ENCODE results near the gene PHF24.

The PHF24 gene

DNA sequence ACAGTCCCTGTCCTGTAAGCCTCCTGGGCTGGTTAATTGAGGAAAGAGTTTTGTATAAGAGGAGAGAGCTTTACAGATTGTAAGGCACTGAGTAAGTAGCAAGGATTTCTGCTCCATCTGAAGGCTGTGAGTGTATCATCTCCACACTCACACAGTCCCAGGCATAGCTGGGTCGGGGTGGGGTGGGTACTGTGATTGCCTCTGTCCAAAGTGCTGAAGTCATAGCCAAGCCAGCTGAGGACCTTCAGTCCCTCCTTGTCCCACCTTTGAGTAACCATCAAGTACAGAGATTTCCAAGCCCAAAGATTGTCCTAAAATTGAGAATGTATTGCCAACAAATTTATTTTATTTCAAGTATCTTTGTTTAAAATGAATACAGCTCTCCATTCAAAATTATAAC, 26.0 kb downstream of the PHF24 start:
- TF ChIP-seq, protein P1, sequence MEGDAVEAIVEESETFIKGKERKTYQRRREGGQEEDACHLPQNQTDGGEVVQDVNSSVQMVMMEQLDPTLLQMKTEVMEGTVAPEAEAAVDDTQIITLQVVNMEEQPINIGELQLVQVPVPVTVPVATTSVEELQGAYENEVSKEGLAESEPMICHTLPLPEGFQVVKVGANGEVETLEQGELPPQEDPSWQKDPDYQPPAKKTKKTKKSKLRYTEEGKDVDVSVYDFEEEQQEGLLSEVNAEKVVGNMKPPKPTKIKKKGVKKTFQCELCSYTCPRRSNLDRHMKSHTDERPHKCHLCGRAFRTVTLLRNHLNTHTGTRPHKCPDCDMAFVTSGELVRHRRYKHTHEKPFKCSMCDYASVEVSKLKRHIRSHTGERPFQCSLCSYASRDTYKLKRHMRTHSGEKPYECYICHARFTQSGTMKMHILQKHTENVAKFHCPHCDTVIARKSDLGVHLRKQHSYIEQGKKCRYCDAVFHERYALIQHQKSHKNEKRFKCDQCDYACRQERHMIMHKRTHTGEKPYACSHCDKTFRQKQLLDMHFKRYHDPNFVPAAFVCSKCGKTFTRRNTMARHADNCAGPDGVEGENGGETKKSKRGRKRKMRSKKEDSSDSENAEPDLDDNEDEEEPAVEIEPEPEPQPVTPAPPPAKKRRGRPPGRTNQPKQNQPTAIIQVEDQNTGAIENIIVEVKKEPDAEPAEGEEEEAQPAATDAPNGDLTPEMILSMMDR (IDR thresholded peaks at IDR 0.05; ENCODE audit: borderline replicate concordance, insufficient read depth, low read depth, low read length): no peak
- H3K4me3 ChIP-seq (ENCODE audit: low read depth, low read length): no peak overlapping the region

DNA sequence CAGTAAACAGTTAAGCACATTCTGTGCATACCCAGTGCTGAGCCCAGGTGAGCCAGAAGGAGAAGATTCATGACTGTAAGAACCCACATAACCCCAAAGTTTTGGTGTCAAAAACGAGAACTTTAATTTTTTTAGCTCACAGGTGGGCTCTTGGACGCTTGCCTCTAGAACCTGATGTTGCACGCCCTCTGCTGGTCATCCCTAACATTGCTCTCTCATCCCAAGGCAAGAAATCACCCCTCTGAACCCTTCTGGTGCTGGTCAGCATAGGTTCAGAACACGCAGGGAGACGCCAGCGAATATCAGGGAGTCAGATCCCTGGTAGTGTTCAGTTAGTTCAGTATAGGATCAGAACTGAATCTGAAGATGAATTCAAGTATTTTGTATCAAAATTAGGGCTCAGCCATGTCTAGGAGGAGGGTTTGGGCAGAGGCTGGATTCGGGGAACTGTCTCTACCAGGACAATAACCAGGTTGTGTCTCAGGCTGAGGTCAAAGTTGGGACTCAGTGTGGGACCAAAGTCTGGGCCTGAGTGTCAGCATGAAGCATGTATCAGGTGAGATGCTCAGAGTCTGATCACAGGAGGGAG, 27.3 kb downstream of the PHF24 start:
- no peak overlapping the region for H3K4me3 ChIP-seq (ENCODE audit: low read depth, low read length)
- TF ChIP-seq, protein P1 (IDR thresholded peaks at IDR 0.05; ENCODE audit: borderline replicate concordance, insufficient read depth, low read depth, low read length): peak; percentile 87

- H3K4me3 ChIP-seq (ENCODE audit: low read depth, low read length): no peak overlapping the region
- TF ChIP-seq, protein P1 (IDR thresholded peaks at IDR 0.05; ENCODE audit: borderline replicate concordance, insufficient read depth, low read depth, low read length): no peak
Observed at GRCh38 chr9:34986540-34987047, 28.5 kb downstream of the PHF24 start.

DNA sequence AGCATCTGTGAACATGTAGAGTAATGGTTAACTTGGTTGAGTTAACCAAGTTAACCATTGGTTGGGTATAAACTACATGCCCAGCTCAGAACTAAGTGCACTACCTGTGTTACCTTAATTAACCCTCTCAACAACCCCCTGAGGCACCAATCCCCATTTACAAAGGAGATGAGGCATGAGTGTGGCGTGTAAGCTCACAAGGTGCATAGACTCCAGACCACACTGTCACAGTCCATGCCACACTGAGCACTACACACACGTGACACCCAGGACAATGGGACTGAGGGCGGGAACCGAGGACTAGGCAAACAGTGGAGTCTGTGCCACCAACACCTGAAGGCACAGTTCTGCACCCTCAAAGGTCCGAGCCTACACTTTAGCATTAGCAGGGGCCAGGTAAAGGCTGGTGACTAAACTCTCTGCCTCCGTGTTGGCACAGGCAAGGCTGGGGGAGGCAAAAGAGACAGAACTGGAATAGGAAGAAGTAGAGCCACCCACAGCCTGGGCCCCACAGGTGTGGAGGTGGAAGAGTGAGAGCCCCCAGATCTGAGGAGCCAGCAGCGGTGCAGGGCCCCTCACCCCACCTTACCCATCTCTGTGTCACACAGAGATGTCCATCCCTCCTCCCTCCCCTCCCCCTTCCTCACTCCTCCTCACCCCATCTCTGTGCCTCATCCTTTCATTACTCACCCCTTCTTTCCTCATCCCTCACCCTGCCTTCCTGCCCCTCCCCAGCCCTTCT, 29.2 kb downstream of the PHF24 start:
- H3K4me3 ChIP-seq (ENCODE audit: low read depth, low read length): no peak overlapping the region
- TF ChIP-seq, protein P1 (IDR thresholded peaks at IDR 0.05; ENCODE audit: borderline replicate concordance, insufficient read depth, low read depth, low read length): no peak

DNA sequence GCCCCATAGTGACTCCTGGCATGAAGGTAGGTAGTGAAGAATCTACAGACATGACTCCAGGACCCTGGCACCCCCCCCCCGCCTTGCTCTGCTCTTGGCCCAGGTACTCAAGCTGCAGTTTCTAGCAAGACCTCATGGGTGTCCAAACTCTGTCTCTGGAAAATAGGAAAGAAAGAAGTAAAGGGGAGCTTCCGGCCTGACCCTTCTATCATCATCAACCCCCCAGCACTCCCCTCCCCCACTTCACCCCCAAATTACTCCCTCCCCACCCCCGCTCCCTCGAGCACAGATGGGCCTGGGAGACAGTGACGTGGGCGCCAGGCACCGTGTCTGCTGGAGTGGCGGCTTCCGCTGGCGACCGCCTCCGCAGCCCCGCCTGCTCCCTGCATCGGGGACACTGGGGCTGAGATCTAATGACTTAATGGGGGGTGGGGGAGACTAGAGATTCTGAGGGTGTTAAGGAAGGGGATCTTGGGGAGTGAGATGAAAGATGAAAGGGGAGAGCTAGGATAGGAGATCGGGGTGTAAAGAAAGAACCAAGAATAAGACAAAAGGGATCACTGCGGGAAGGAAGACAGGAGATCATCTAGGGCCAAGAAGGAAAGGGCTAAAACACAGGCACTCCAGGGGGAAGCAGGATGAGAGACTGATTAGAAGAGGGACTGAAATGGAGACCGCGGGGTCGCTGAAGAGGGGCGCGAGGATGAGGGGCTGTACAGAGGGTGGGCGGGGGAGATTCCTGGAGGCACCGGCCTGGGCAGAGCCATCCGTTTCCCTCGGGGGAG, 30.3 kb downstream of the PHF24 start:
- peak overlapping the region; percentile 75 for H3K4me3 ChIP-seq (ENCODE audit: low read depth, low read length)
- TF ChIP-seq, protein P1 (IDR thresholded peaks at IDR 0.05; ENCODE audit: borderline replicate concordance, insufficient read depth, low read depth, low read length): 0 out of 2 replicates have a peak, but pooled peaks have one; percentile 4

DNA sequence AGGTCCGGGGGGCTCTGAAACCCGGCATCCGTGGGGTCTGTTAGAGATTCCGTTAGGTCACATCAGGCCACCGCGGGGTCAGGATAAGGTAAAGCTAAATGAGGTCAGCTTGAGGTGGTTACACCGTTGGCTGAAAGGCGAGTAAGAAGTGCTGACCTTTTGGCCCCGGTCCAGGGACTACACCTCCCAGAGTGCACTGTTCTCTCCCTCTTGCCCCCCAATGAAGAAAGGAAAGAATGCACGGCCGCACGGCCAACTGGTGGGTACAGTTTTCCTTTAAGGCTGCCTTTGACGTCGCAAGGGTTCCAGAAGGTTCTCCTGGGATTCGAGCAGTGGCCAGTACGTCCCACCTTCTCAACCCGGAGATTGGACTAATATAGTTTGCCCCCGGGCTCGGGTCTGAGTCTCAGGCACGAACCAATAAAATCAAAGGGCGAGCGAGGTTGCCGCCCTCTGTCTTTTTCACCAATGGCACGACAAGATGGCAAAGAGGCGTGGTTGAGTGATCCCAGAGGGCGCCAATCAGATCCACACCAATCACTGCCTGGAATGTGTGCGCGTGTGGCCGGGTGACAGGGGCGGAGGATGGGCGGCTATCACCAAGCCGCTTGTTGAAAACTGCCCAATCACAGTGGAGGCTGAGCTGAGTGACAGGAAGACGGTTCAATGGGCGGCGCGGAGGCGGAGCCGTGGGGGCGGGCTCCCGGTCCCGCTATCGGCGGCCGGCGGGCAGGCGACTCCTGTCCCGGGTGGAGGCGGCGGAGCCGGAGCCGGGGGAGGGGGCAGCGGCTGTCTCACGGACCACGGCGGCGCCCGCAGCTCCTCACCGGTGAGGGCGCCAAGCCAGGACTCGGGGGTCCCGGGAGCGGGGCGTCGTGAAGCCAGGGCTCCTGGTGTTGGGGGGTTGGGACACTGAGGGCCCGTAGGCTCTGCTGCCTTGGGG, 31.2 kb downstream of the PHF24 start, which contains the start of gene DNAJB5:
DNAJB5 (plus strand) TSS at position 743 of the 943 bp plus-strand sequence. CDS start 886 bp downstream, outside the sequence.
- TF ChIP-seq, protein P1 (IDR thresholded peaks at IDR 0.05; ENCODE audit: borderline replicate concordance, insufficient read depth, low read depth, low read length): no peak

More for the DNA sequence above, 31.2 kb downstream of the PHF24 start, which contains the start of gene DNAJB5:
- H3K4me3 ChIP-seq (ENCODE audit: low read depth, low read length): peak within 1 kb of the TSS; percentile 94
